GM12878 (cell line): ENCODE measurements around the gene LIPN. TPM values are rescaled to one million over a fixed set of nuclear protein-coding genes. Genes with fewer than 3 reads are reported as not detected.

Experiments used
- E2F8 ChIP-seq: fragments of 450-650 bp; IDR thresholded peaks from 2 replicates; pipeline ENCODE4 v1.6.1; 2018; ENCODE audit warnings: mild to moderate bottlenecking, low read depth, moderate library complexity; ENCODE audit not compliant: partially characterized antibody
- HDAC6 ChIP-seq: fragments of 200-600 bp; sonication (generic); IDR thresholded peaks from one replicate; pipeline ENCODE4 v1.8.0; 2017; ENCODE audit warnings: antibody characterized with exemption; ENCODE audit not compliant: unreplicated experiment
- MTA2 ChIP-seq: fragments of 450-650 bp; IDR thresholded peaks from 2 replicates; pipeline ENCODE4 v1.6.1; 2016; ENCODE audit warnings: low read depth, mild to moderate bottlenecking, moderate library complexity
- ZBTB11 ChIP-seq: fragments of 450-650 bp; formaldehyde crosslinking; IDR thresholded peaks from 2 replicates; pipeline ENCODE4 v1.5.0; 2022; ENCODE audit warnings: mild to moderate bottlenecking, missing genetic modification characterization
- ZSCAN29 ChIP-seq: fragments of 450-650 bp; IDR thresholded peaks from 2 replicates; pipeline ENCODE4 v1.6.1; 2017; ENCODE audit warnings: mild to moderate bottlenecking, moderate library complexity
- polyA plus RNA-seq, 11 experiments: library from polyadenylated mRNA; depleted of rRNA in 4 of 11; unstranded in 6 of 11; stranded (reverse) in 5 of 11; fragments of >200 nt; fragmentation: Nextera tagmentation in 4 of 11; fragmentation: Illumina TruSeq in 1 of 11; extraction: Ambion mirVana in 4 of 11; extraction: Trizol in 1 of 11; gene quantifications; 1 replicate in 1 of 11; 2 replicates in 10 of 11; pipeline versions ENCODE4 v1.2.1 to v1.2.3, GENCODE V29; 2011 to 2016; ENCODE audit warnings: inconsistent platforms in 2 of 11, missing spikeins in 2 of 11, low read depth in 1 of 11
- total RNA-seq, 4 experiments: library from RNA; depleted of rRNA in 3 of 4; stranded (reverse); fragments of >200 nt in 3 of 4; fragmentation: Illumina TruSeq in 1 of 4; extraction: Trizol in 1 of 4; gene quantifications; 2 replicates each; pipeline versions ENCODE4 v1.2.1 to v1.2.3, GENCODE V29; 2013 to 2021

LIPN gene
- total and polyA plus RNA-seq, 10 of the 15 experiments (the other 5 are each of a cell fraction or from before 2014, with no cell fraction given) = 0.06 to 0.23 TPM; not detected in 8

- no peak for TF ChIP-seq ZBTB11
- TF ChIP-seq ZSCAN29 = no peak
- no peak for TF ChIP-seq MTA2
- TF ChIP-seq HDAC6 = no peak
- TF ChIP-seq E2F8 = no peak
- TF ChIP-seq, all 136 proteins: peak for 0
These were observed 34.0 kb upstream of the LIPN start (continued) for GRCh38 chr10:88725798-88726197.
